ENCODE data around the gene TAOK3.

- TF ChIP-seq ZNF274 (IDR thresholded peaks at IDR 0.05; ENCODE audit: insufficient read depth, insufficient read length) (no peak), CEBPB (IDR thresholded peaks at IDR 0.05; ENCODE audit: borderline replicate concordance in 1 of 2, low read depth in 2 of 2, low read length in 2 of 2) (no peak), USF1 (IDR thresholded peaks at IDR 0.05; ENCODE audit: borderline replicate concordance, extremely low read length, insufficient read depth, low read depth, low read length) (no peak), FOS (IDR thresholded peaks at IDR 0.05; ENCODE audit: borderline replicate concordance, extremely low read depth, insufficient read length) (no peak), CTCF (IDR thresholded peaks at IDR 0.05 in 2 of 3, conservative IDR thresholded peaks at IDR 0.05 in 1 of 3; ENCODE audit: control insufficient read depth in 2 of 3, extremely low read depth in 1 of 3, insufficient read depth in 1 of 3, low read depth in 3 of 3, low read length in 3 of 3) (no peak), EP300 (IDR thresholded peaks at IDR 0.05; ENCODE audit: borderline replicate concordance in 1 of 2, control insufficient read depth in 1 of 2, low read depth in 2 of 2, low read length in 2 of 2) (no peak), SMC3 (IDR thresholded peaks at IDR 0.05; ENCODE audit: borderline replicate concordance, low read length) (no peak), MAX (IDR thresholded peaks at IDR 0.05; ENCODE audit: low read depth, low read length) (no peak), CREB1 (IDR thresholded peaks at IDR 0.05; ENCODE audit: low read depth) (no peak), POLR2A (IDR thresholded peaks at IDR 0.05; ENCODE audit: low read depth, low read length) (no peak)
These were observed 270.6 kb downstream of the TAOK3 start for GRCh38 chr12:118102070-118102469.
